ENCODE data around the gene OR52K2. TPM values are rescaled to one million over a fixed set of nuclear protein-coding genes. Genes with fewer than 3 reads are reported as not detected.
"Not testable (repeated sequence)": the region's sequence is repeated elsewhere in the genome, so short reads cannot be mapped to it uniquely, and the experiment has no call there.

Gene OR52K2
- total RNA-seq: not detected

DNA sequence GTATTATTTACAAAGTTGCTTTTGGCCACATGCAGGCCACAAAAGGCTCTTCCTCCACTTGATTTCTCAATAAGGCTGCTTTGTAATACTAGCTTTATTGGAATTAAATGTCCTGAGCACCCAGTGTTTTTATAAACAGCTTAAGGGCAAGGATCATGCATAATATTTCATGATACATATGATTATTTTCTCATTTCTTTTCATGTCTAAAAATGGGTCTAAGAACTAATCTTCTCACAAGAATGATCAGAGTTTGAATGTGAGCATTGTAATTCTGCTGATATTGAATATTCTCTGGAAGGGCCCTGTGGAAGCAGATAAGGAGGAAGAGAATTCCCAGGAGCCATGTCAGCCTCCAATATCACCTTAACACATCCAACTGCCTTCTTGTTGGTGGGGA lies at the start of gene OR52K2:
Gene OR52K2, plus strand, starts transcription at position 301 of the 400 bp plus-strand sequence. Its CDS starts 45 bp downstream, at position 346.
- FAIRE-seq (no peak), DNase-seq (ENCODE audit: low spot score in 2 of 2) (no peak)

- FAIRE-seq; DNase-seq (ENCODE audit: low spot score in 2 of 2): not testable (repeated sequence)
These were observed 42.9 kb upstream of the OR52K2 start for GRCh38 chr11:4406206-4406605.

DNA sequence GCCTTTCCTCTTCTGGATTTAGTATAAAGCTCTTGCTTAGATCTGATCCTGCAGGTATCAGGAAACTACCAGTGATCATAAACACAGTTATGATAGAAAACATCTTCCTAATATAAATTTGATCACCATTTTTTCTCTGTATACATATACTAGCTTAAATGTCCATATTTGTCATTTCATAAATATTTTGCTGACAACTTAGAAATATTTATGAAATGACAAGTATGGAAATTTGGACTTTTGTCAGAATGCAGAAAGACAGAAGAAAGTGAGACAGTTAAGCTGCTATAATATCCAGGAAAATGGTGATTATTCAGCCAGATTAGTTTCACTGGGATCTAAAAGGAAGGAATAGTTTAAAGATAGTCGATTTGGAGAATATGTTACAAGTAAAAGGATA lies 32.8 kb upstream of the OR52K2 start:
- no peak for FAIRE-seq
- DNase-seq (ENCODE audit: low spot score in 2 of 2): no peak

GRCh38 chr11:4416816-4417215 lies 32.3 kb upstream of the OR52K2 start:
- no peak for DNase-seq (ENCODE audit: low spot score in 2 of 2)
- no peak for FAIRE-seq

DNA sequence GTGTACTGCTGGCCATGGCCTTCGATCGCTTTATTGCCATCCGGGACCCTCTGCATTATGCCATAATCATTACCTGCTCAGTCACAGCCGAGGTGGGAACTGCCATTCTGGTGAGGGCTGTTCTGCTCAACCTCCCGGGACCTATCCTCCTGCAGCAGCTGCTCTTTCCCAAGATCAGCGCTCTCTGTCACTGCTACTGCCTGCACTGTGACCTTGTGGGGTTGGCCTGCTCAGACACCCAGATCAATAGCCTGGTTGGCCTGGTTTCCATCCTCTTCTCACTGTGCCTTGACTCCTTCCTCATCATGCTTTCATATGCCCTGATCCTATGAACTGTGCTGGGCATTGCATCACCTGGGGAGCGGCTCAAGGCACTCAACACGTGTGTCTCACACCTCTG lies 30.7 kb upstream of the OR52K2 start:
- FAIRE-seq: no peak
- no peak for DNase-seq (ENCODE audit: low spot score in 2 of 2)

DNA sequence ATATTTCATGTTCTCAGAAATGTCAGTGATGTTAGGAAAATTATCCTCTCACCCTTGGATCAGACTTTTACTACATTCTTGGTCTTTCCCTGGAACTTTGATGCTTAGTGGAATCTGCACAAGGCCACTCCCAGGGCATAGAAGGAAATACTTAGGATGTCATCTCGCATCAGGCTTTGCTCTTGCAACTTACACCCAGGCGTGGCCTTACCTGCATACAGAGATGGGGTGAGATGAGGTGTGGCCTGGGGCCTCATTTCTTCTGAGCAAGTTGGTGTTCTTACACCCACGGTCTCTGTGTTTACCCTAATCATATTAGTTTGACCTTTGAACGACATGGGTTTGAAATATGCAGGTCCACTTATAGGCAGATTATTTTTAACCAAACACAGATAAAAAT lies 19.0 kb upstream of the OR52K2 start:
- DNase-seq (ENCODE audit: low spot score in 2 of 2): no peak
- FAIRE-seq: no peak

- FAIRE-seq: no peak
- no peak for DNase-seq (ENCODE audit: low spot score in 2 of 2)
These were observed 15.2 kb upstream of the OR52K2 start for GRCh38 chr11:4433856-4434255.

GRCh38 chr11:4436411-4436810 lies 12.7 kb upstream of the OR52K2 start:
- no peak for FAIRE-seq
- DNase-seq (ENCODE audit: low spot score in 2 of 2): no peak

DNA sequence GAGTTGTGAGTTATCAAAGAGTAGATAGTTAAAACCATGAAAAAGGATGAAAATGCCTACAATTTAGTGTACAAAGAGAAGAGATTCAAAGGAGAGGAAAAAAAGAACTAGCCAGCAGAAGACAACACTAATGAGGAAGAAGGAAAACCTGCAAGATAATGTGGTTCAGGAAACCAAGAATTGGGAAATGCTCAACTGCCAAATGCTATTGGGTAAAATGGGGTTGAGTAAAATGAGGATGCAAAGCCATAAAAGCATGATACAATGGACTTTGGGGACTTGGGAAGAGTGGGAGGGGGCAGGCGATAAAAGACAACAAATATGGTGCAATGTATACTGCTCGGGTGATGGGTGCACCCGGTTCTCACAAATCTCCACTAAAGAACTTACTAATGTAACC lies 7.6 kb upstream of the OR52K2 start:
- FAIRE-seq (no peak), DNase-seq (ENCODE audit: low spot score in 2 of 2) (no peak)

GRCh38 chr11:4443232-4443891 lies 5.7 kb upstream of the OR52K2 start:
- no peak for DNase-seq (ENCODE audit: low spot score in 2 of 2)
- FAIRE-seq: no peak

DNA sequence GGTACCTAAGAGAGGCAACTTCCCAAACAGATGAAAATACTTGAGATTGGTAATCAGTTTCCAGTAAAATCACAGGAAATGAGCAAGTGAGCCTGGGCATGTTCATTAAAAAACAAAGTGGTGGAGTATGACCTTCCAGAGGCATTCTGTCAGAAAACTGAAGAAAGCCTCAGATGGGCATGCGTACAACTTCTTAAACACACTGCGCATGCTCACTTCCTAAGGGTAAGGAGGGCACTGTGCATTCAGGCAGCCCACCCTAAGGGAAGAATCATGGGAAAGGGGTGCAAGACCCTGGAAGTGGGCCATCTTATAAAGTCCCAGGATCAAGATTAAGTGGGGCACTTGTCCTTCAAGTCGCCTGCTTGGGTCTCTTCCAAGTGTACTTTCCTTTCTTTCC lies 4.0 kb downstream of the OR52K2 start:
- DNase-seq (ENCODE audit: low spot score in 2 of 2) (no peak), FAIRE-seq (no peak)

- DNase-seq (ENCODE audit: low spot score in 2 of 2) (no peak), FAIRE-seq (no peak)
These were observed 4.9 kb downstream of the OR52K2 start for GRCh38 chr11:4454021-4454420.

- no peak for FAIRE-seq
- DNase-seq (ENCODE audit: low spot score in 2 of 2): no peak
These were observed 6.3 kb downstream of the OR52K2 start for GRCh38 chr11:4455419-4455818.

- FAIRE-seq: no peak
- DNase-seq (ENCODE audit: low spot score in 2 of 2): no peak
These were observed 10.4 kb downstream of the OR52K2 start for GRCh38 chr11:4459500-4459899.

DNA sequence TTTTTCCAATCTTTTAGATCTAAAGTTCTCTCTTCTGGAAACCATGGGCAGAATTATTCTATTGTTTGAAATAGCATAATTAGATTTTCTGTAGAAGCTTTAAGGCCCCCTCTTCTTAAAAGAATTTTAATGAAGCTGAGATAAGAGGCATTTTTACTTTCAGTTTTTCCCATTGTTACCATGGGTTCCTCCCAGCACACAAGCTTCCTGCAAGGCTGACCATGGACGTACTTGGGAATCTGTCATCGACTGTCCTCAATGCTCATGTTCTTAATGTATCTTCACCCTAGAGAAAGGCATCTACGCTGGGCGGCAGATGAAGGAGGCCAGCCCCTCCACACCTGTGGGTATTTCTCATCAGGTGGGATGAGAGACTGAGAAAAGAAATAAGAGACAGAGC lies 11.1 kb downstream of the OR52K2 start:
- DNase-seq (ENCODE audit: low spot score in 2 of 2): no peak
- no peak for FAIRE-seq

DNA sequence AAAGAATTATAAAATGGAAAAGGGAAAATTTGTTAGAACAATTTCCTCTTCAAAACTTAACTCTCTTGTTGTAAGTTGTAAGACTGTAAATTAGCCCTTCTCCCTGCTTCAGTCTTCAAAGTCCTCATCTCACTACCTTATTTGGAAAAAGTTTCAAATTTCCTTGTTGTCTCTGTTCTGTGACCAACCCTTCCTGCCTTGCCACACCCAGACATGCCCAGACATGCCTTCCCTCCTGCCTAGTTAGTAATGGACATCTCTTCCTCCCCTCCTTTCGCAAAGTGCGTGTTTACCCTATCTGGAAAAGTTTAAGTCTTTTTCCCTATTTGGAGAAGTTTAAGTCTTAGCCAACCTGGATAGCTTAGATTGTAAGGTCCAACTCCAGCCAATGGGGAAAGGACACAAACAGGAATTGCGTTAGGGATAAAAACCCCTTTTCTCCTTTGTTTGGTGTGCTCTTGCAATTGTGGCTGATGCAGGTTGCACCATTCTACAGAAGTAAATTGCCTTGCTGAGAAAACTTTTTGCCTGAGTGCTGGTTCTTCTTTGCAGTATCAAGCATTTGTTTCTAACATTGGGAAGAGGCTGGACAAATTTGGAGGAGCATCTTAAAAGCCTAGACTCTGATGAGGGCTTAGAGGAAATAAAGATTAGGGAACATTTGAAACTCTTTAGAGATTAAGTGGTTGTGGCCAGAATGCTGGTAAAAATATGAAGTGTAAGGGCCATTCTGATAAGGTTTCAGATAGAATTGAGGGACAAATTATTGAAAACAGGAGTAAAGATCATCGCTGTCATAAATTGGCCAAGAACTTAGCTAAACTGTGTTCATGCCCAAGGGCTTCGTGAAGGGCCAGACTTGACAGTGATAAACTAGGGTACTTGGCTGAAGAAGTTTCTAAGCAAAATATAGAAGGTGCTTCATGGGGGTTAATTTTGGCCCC lies 15.4 kb downstream of the OR52K2 start:
- DNase-seq (ENCODE audit: low spot score in 2 of 2): no peak
- FAIRE-seq: no peak

DNA sequence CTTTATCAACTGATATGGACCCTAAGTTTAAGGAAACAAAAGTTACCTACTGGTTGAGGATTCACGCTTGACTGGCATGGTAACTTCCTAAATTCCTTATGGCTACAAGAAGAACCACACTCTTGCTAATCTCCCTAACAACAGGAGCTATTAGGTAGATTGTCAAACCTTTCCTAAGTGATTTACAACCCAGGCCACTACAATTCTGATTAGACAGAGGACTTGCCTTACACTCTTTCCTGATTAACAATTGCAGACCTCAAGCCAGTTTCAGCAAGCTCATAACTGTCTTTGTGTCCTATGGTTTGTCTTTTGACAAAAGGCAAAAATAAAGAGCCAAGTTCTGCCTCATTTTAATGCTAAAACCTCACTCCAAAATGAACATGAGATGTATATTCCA lies 16.3 kb downstream of the OR52K2 start:
- no peak for FAIRE-seq
- DNase-seq (ENCODE audit: low spot score in 2 of 2): no peak

DNA sequence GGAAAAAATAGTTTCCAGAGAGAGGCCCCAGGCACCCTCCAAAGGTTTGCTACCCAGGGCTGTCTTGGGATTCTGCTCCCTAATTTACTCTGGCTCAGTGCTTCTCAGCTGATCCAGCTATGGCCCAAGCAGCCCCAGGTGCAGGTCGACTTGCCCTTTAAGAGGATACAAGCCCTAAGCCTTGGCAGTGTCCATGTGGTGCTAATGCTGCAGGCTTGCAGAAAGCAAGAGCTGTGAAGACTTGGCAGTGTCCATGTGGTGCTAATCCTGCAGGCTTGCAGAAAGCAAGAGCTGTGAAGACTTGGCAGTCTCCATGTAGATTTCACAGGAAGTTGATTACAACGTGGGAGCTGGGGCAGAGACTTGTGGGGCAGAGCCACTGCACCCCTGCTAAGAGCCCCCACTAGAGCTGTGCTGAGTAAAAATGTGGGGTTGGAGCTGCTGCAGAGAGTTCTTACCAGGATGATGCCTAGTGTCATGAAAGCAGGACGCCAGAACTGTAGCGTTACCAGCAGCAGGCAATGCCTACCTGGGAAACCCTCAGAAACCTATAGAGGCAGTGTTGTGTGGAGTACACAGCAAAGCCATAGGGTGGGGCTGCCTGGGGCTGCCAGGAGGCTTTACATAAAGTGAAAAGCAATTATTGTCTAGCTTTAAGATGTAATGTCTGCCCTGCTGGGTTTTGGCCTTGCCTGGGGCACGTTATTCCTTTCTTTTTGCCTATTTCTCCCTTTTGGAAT lies 17.2 kb downstream of the OR52K2 start:
- DNase-seq (ENCODE audit: low spot score in 2 of 2) (no peak), FAIRE-seq (no peak)

- no peak for FAIRE-seq
These were observed 17.9 kb downstream of the OR52K2 start for GRCh38 chr11:4466871-4467442.

GRCh38 chr11:4467811-4468606 lies 18.9 kb downstream of the OR52K2 start:
- no peak for FAIRE-seq
- DNase-seq (ENCODE audit: low spot score in 2 of 2): no peak

More at GRCh38 chr11:4466871-4467442, 17.9 kb downstream of the OR52K2 start:
- no peak for DNase-seq (ENCODE audit: low spot score in 2 of 2)

Measured in frontal cortex (tissue), 4 donors.